OCI-LY1 (cell line): ENCODE data around the gene SIX5.

Experiments
- CTCF ChIP-seq: fragments of 200-600 bp; sonication (generic), shearing (Covaris generic); IDR thresholded peaks from 2 replicates; pipeline ENCODE4 v1.5.1; 2017; ENCODE audit warnings: mild to moderate bottlenecking, antibody characterized with exemption, low read length, moderate library complexity, mixed read lengths
- EZH2 ChIP-seq: fragments of 200-600 bp; sonication (generic), shearing (Covaris generic); IDR thresholded peaks from 2 replicates; pipeline ENCODE4 v1.8.0; 2017; ENCODE audit warnings: borderline replicate concordance, mixed run types, mild to moderate bottlenecking, antibody characterized with exemption, low read length, moderate library complexity, mixed read lengths

GRCh38 chr19:45753548-45753947 is 15.5 kb downstream of the SIX5 start:
- TF ChIP-seq CTCF (peak; percentile 36), EZH2 (no peak)
